Epithelial cell of proximal tubule (primary cell): ENCODE measurements around the gene C11orf21. TPM values are rescaled to one million over a fixed set of nuclear protein-coding genes. Genes with fewer than 3 reads are reported as not detected.
"Not testable (repeated sequence)": the region's sequence is repeated elsewhere in the genome, so short reads cannot be mapped to it uniquely, and the experiment has no call there.

ENCODE experiments used
- DNase-seq: peaks from one replicate; pipeline ENCODE4 v3.0.0-alpha.2; 2011; ENCODE audit warnings: low read depth
- H3K4me3 ChIP-seq: 2 replicates; pipeline ENCODE4 v1.5.1; 2011; ENCODE audit warnings: low read depth, mild to moderate bottlenecking, low read length
- CTCF ChIP-seq: conservative IDR thresholded peaks from 2 replicates; pipeline ENCODE4 v1.5.1; 2012; ENCODE audit warnings: low read depth, mild to moderate bottlenecking, low read length
- total RNA-seq: library from RNA; depleted of rRNA; stranded (reverse); fragments of >200 nt; gene quantifications from 2 replicates; pipeline ENCODE4 v1.2.3, GENCODE V29; 2015

C11orf21 gene
- total RNA-seq, 1 donor from 2014 or later, result not detected

GRCh38 chr11:2342981-2343380 lies 41.3 kb upstream of the C11orf21 start:
- DNase-seq, result no peak
- no peak overlapping the region for H3K4me3 ChIP-seq
- no peak for TF ChIP-seq CTCF

- no peak for DNase-seq
- no peak overlapping the region for H3K4me3 ChIP-seq
- no peak for TF ChIP-seq CTCF
Observed at GRCh38 chr11:2342557-2342956, 40.8 kb upstream of the C11orf21 start.

- not testable (repeated sequence) for DNase-seq, H3K4me3 ChIP-seq
Observed at GRCh38 chr11:2338760-2339159, 37.0 kb upstream of the C11orf21 start.

GRCh38 chr11:2335286-2335685 lies 33.6 kb upstream of the C11orf21 start:
- DNase-seq, result not testable (repeated sequence)

GRCh38 chr11:2333486-2334205 lies 31.9 kb upstream of the C11orf21 start:
- not testable (repeated sequence) for DNase-seq

More at GRCh38 chr11:2335286-2335685, 33.6 kb upstream of the C11orf21 start:
- H3K4me3 ChIP-seq, result not testable (repeated sequence)

GRCh38 chr11:2332569-2332968 lies 30.9 kb upstream of the C11orf21 start:
- not testable (repeated sequence) for DNase-seq, H3K4me3 ChIP-seq

More at GRCh38 chr11:2333486-2334205, 31.9 kb upstream of the C11orf21 start:
- not testable (repeated sequence) for H3K4me3 ChIP-seq

GRCh38 chr11:2331404-2331803 lies 29.7 kb upstream of the C11orf21 start:
- TF ChIP-seq CTCF, result no peak
- no peak for DNase-seq
- H3K4me3 ChIP-seq, result no peak overlapping the region

GRCh38 chr11:2330696-2331095 lies 29.0 kb upstream of the C11orf21 start:
- DNase-seq, result no peak
- no peak overlapping the region for H3K4me3 ChIP-seq
- TF ChIP-seq CTCF, result no peak

GRCh38 chr11:2329551-2329950 lies 27.8 kb upstream of the C11orf21 start:
- no peak for DNase-seq
- TF ChIP-seq CTCF, result no peak
- H3K4me3 ChIP-seq, result no peak overlapping the region
